K562 (cell line): Measurements from ENCODE around the gene ARL4D. TPM values are rescaled to one million over a fixed set of nuclear protein-coding genes. Genes with fewer than 3 reads are reported as not detected.

ENCODE experiments used
- ATAC-seq: fragments of 200-7000 bp; cut with Tn5 transposase; 3 replicates; pipeline ENCODE4 v1.9.1; 2020; ENCODE audit warnings: moderate library complexity
- BruUV-seq: library from RNA; stranded (reverse); fragments of 400-500 nt; replicated peaks from 2 replicates; lab custom pipeline; 2021; lab: Mats Ljungman, UMichigan
- CTCF ChIA-PET: fragments of 300-600 bp; formaldehyde crosslinking; extraction: SDS; loops from one replicate; lab custom pipeline; 2021; ENCODE audit warnings: low intra/inter-chr PET ratio; lab: Yijun Ruan, JAX
- POLR2A ChIA-PET: fragments of 300-600, 350-650 bp; sonication (Branson Sonifier 250); formaldehyde crosslinking; extraction: SDS; loops from one replicate; lab custom pipeline; 2021; ENCODE audit warnings: antibody characterized with exemption, inconsistent platforms; lab: Yijun Ruan, JAX
- DNase-seq, 4 experiments: peaks; one replicate each; pipeline versions ENCODE4 v3.0.0 to v3.0.0-alpha.2; 2011 to 2018; ENCODE audit warnings: low spot score in 3 of 4, mixed read lengths in 3 of 4; ENCODE audit errors: extremely low read depth in 1 of 4
- FAIRE-seq: peaks from 2 replicates; lab custom pipeline; 2011; peaks lifted over from hg19 to GRCh38; lab: Jason Lieb, UNC
- H2AFZ ChIP-seq: 2 replicates; pipeline ENCODE4 v1.6.0; 2011; ENCODE audit warnings: low read depth, low read length, control low read depth, inconsistent platforms
- H3K27ac ChIP-seq: fragments of 200-600 bp; 3 replicates; pipeline ENCODE4 v1.8.0; 2011; ENCODE audit warnings: low read depth, mild to moderate bottlenecking, control low read depth, inconsistent platforms, low read length, moderate library complexity, mixed read lengths; ENCODE audit errors: extremely low read depth
- H3K27me3 ChIP-seq, 2 experiments: fragments of 300-600 bp in 1 of 2; 2 replicates in 1 of 2; 3 replicates in 1 of 2; pipeline versions ENCODE4 v1.6.0 to v1.8.0; 2011; ENCODE audit warnings: inconsistent platforms in 2 of 2, low read length in 2 of 2, mild to moderate bottlenecking in 1 of 2, mixed read lengths in 1 of 2, moderate library complexity in 1 of 2; ENCODE audit not compliant: control insufficient read depth in 2 of 2, insufficient read depth in 2 of 2
- H3K36me3 ChIP-seq: fragments of 300-600 bp; 3 replicates; pipeline ENCODE4 v1.8.0; 2011; ENCODE audit warnings: mild to moderate bottlenecking, low read length, inconsistent platforms; ENCODE audit not compliant: control insufficient read depth, insufficient read depth
- H3K4me1 ChIP-seq, 2 experiments: fragments of 200-600 bp in 1 of 2; replicated peaks in 1 of 2; 2 replicates in 1 of 2; 3 replicates in 1 of 2; pipeline versions ENCODE4 v1.5.1 to v1.8.0; 2011; ENCODE audit warnings: inconsistent platforms in 2 of 2, low read length in 2 of 2, mild to moderate bottlenecking in 1 of 2, mixed read lengths in 1 of 2, moderate library complexity in 1 of 2; ENCODE audit not compliant: control insufficient read depth in 2 of 2, insufficient read depth in 2 of 2
- H3K4me2 ChIP-seq: 2 replicates; pipeline ENCODE4 v1.6.1; 2011; ENCODE audit warnings: low read length, control low read depth, inconsistent platforms, mixed read lengths; ENCODE audit not compliant: insufficient read depth
- H3K4me3 ChIP-seq: fragments of 200-600 bp; sonication (generic), shearing (Covaris generic); 2 replicates; pipeline ENCODE4 v1.5.1; 2016; ENCODE audit warnings: control low read depth, inconsistent platforms
- H3K79me2 ChIP-seq: fragments of 200-600 bp; 3 replicates; pipeline ENCODE4 v1.8.0; 2011; ENCODE audit warnings: low read length, inconsistent platforms; ENCODE audit not compliant: control insufficient read depth, insufficient read depth
- H3K9ac ChIP-seq, 2 experiments: 2 replicates each; pipeline versions ENCODE4 v1.6.0 to v1.6.1; 2011; ENCODE audit warnings: low read depth in 2 of 2, low read length in 2 of 2, control low read depth in 1 of 2, inconsistent platforms in 1 of 2, mild to moderate bottlenecking in 1 of 2, mixed read lengths in 1 of 2; ENCODE audit not compliant: insufficient read depth in 1 of 2
- H3K9me1 ChIP-seq: one replicate; pipeline ENCODE4 v1.6.0; 2011; ENCODE audit warnings: inconsistent platforms, mild to moderate bottlenecking, low read length, moderate library complexity; ENCODE audit not compliant: control insufficient read depth, insufficient read depth
- H3K9me3 ChIP-seq: replicated peaks from 2 replicates; pipeline ENCODE4 v1.5.1; 2011; ENCODE audit warnings: low read depth, low read length, inconsistent platforms; ENCODE audit not compliant: control insufficient read depth, insufficient read depth
- H4K20me1 ChIP-seq: replicated peaks from 2 replicates; pipeline ENCODE4 v1.6.1; 2011; ENCODE audit warnings: low read length, inconsistent platforms, mixed read lengths; ENCODE audit not compliant: control insufficient read depth, insufficient read depth
- CTBP1 ChIP-seq: fragments of 450-650 bp; IDR thresholded peaks from 2 replicates; pipeline ENCODE4 v1.6.1; 2016; ENCODE audit warnings: borderline replicate concordance
- FUS ChIP-seq: fragments of 200-400 bp; formaldehyde crosslinking; optimal IDR thresholded peaks from 2 replicates; pipeline ENCODE3; 2017; ENCODE audit warnings: low read depth, low read length
- HDGF ChIP-seq: fragments of 450-650 bp; IDR thresholded peaks from 2 replicates; pipeline ENCODE4 v1.6.1; 2016
- KLF10 ChIP-seq: fragments of 250-450 bp; sonication (Bioruptor Pico); IDR thresholded peaks from 2 replicates; pipeline ENCODE4 v1.6.1; 2021; ENCODE audit warnings: matching md5 sums
- MTA1 ChIP-seq: fragments of 450-650 bp; IDR thresholded peaks from 2 replicates; pipeline ENCODE4 v1.6.1; 2017; ENCODE audit warnings: borderline replicate concordance
- MTA3 ChIP-seq: fragments of 450-650 bp; formaldehyde crosslinking; IDR thresholded peaks from 2 replicates; pipeline ENCODE4 v1.6.1; 2017; ENCODE audit warnings: mild to moderate bottlenecking, borderline replicate concordance
- NEUROD1 ChIP-seq: fragments of 150-350 bp; IDR thresholded peaks from 2 replicates; pipeline ENCODE4 v1.6.1; 2014; ENCODE audit warnings: borderline replicate concordance, low read length, low read depth; ENCODE audit not compliant: partially characterized antibody
- NONO ChIP-seq, 2 experiments: fragments of 200-400 bp in 1 of 2; fragments of 450-650 bp in 1 of 2; formaldehyde crosslinking in 1 of 2; IDR thresholded peaks; 2 replicates each; pipeline ENCODE4 v1.6.1; 2017; ENCODE audit warnings: low read depth in 2 of 2, mild to moderate bottlenecking in 2 of 2, moderate library complexity in 2 of 2, low read length in 1 of 2
- PHB2 ChIP-seq: fragments of 450-650 bp; IDR thresholded peaks from 2 replicates; pipeline ENCODE4 v1.6.1; 2017; ENCODE audit warnings: low read depth
- POLR2B ChIP-seq: fragments of 450-650 bp; IDR thresholded peaks from 2 replicates; pipeline ENCODE4 v1.6.1; 2018; ENCODE audit warnings: low read depth; ENCODE audit not compliant: partially characterized antibody
- RUNX1 ChIP-seq: sonication (generic); IDR thresholded peaks from 2 replicates; pipeline ENCODE4 v1.6.1; 2016; ENCODE audit warnings: antibody characterized with exemption, low read depth
- SOX6 ChIP-seq: fragments of 450-650 bp; IDR thresholded peaks from 2 replicates; pipeline ENCODE4 v1.6.1; 2014; ENCODE audit warnings: mild to moderate bottlenecking
- TCFL5 ChIP-seq: fragments of 250-450 bp; sonication (Bioruptor Pico); conservative IDR thresholded peaks from 2 replicates; pipeline ENCODE4 v1.6.1; 2021; ENCODE audit warnings: mild to moderate bottlenecking, moderate library complexity, matching md5 sums
- THRAP3 ChIP-seq: fragments of 450-650 bp; IDR thresholded peaks from 2 replicates; pipeline ENCODE4 v1.6.1; 2016; ENCODE audit warnings: mild to moderate bottlenecking, inconsistent platforms, borderline replicate concordance
- ZNF3 ChIP-seq: fragments of 250-450 bp; sonication (Bioruptor Pico); IDR thresholded peaks from 2 replicates; pipeline ENCODE4 v1.5.0; 2021; ENCODE audit warnings: mild to moderate bottlenecking, moderate library complexity
- WGBS: fragments of 100-300 bp; shearing (Covaris generic); methylation state at CpG from one replicate; pipeline ENCODE4 v1.1.6; 2016; ENCODE audit warnings: low coverage, mixed read lengths; ENCODE audit not compliant: insufficient coverage; ENCODE audit errors: missing lambda C conversion rate; 5-methylcytosine and 5-hydroxymethylcytosine counted together
- in situ Hi-C: fragments of 300-500 bp; cut with MboI; formaldehyde crosslinking; loops from 4 replicates; pipeline ENCODE4 v1.15.0; 2018; ENCODE audit warnings: inconsistent platforms, mixed read lengths
- intact Hi-C: fragments of 100-400 bp; cut with micrococcal nuclease; formaldehyde crosslinking; loops from 2 replicates; pipeline ENCODE4 v1.14.2; 2022
- polyA plus RNA-seq, 8 experiments: library from polyadenylated mRNA; depleted of rRNA in 4 of 8; stranded (reverse) in 5 of 8; unstranded in 3 of 8; fragments of >200 nt; fragmentation: Nextera tagmentation in 2 of 8; fragmentation: Illumina TruSeq in 1 of 8; extraction: Ambion mirVana in 2 of 8; extraction: Trizol in 1 of 8; gene quantifications; 2 replicates each; pipeline versions ENCODE4 v1.2.1 to v1.2.3, GENCODE V29; 2011 to 2014; ENCODE audit warnings: inconsistent platforms in 1 of 8, missing spikeins in 1 of 8
- total RNA-seq, 7 experiments: library from RNA; depleted of rRNA in 6 of 7; stranded (reverse); fragments of >200 nt in 6 of 7; fragmentation: Illumina TruSeq in 2 of 7; extraction: Trizol in 2 of 7; gene quantifications; 2 replicates each; pipeline versions ENCODE4 v1.2.1 to v1.2.3, GENCODE V29; 2011 to 2021; ENCODE audit warnings: low replicate concordance in 1 of 7
- TF ChIP-seq, protein P1 (sequence below): fragments of 450-650 bp; IDR thresholded peaks from one replicate; pipeline ENCODE4 v1.6.1; 2018; ENCODE audit warnings: mild to moderate bottlenecking, moderate library complexity; ENCODE audit not compliant: partially characterized antibody
- TF ChIP-seq, protein P2 (sequence below): sonication (generic); IDR thresholded peaks from 2 replicates; pipeline ENCODE4 v1.6.1; 2016
- TF ChIP-seq, protein P3 (sequence below): IDR thresholded peaks from 3 replicates; pipeline ENCODE4 v1.6.1; 2011; ENCODE audit warnings: borderline replicate concordance, mild to moderate bottlenecking; ENCODE audit not compliant: insufficient read length, insufficient read depth

Gene ARL4D
- total and polyA plus RNA-seq, 9 of the 15 experiments (the other 6 are each of a cell fraction or from before 2014, with no cell fraction given), result 0.07 to 0.53 (median 0.28) TPM; not detected in 1

DNA sequence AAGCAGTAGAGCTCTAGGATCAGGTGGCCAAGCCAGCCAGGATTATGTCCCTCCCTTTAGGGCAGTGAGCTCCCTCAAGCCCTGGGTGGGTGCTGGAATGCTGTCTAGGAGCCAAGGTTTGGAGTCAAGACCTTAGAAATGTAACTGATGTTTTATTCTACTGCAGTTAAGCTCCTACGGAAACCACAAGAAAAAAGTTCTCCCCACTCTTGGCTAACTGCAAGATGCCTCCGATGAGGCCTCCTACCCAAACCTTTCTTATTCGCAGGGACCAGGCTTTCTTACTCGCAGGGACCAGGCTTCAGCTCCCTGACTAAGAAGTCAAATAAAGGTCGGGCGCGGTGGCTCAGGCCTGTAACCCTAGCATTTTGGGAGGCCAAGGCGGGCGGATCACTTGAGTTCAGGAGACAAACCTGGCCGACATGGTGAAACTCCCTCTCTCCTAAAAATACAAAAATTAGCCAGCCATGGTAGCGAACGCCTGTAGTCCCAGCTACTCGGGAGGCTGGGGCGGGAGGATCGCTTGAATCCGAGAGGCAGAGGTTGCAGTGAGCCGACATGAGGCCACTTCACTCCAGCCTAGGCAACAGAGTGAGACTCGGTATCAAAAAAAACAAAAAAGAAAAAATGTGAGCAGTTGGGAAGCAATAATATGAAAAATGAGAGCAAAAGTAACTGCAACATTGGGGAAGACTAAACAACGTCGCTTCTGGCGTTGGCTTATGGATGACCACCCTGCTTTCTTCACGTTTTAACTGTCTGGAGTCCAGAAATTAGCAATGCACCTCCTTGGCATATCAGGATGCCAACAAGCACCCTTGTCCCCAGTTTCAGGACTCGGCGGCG lies 31.7 kb upstream of the ARL4D start (continued):
- TF ChIP-seq HDGF, result no peak
- TF ChIP-seq NEUROD1, result no peak
- TF ChIP-seq, protein P1, sequence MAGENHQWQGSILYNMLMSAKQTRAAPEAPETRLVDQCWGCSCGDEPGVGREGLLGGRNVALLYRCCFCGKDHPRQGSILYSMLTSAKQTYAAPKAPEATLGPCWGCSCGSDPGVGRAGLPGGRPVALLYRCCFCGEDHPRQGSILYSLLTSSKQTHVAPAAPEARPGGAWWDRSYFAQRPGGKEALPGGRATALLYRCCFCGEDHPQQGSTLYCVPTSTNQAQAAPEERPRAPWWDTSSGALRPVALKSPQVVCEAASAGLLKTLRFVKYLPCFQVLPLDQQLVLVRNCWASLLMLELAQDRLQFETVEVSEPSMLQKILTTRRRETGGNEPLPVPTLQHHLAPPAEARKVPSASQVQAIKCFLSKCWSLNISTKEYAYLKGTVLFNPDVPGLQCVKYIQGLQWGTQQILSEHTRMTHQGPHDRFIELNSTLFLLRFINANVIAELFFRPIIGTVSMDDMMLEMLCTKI, result no peak
- TF ChIP-seq MTA1, result no peak

DNA sequence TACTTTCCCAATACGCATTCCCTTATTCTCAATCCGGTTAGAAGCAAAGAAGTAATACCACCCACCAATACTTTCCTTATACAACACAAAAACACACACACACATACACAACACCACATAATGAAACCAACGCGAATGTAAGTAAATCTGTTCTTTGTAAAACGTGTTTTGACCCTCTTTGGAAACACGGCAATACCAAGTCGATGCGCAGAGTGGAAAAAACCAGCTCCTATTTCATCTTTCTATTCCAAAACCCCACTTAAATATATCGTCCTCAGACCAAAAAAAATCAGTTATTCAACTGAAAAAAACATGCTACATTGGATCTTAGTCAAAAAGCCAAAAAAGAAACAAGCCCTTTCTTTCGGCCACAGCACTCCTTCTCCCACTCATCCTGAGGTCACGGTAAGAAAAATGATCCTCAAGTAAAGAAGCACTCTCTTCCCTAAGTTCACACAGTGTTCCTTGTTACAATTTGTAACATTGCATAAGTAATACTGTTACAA lies 31.0 kb upstream of the ARL4D start:
- no peaks in the 10 kb centered on the region; the same call in none of the 2 replicates for H3K9me3 ChIP-seq
- H3K9me1 ChIP-seq, result no peaks in the 10 kb centered on the region
- H4K20me1 ChIP-seq, result no peaks in the 10 kb centered on the region
- BruUV-seq, result TSS peak; percentile 99
- FAIRE-seq (no peak), DNase-seq (peak in 2 of 4 experiments; percentile 27 to 48), ATAC-seq (peak; percentile 85)
- H3K9ac ChIP-seq, result peak overlapping the region; percentile 49 to 63; a peak in 3 of 4 replicates
- H3K4me1 ChIP-seq, result peaks cover 11 to 20% of the 10 kb centered on the region in 2 experiments
- H3K36me3 ChIP-seq, result no peaks in the 10 kb centered on the region
- in situ Hi-C loops, result no loop called here
- H3K4me2 ChIP-seq, result peak overlapping the region; percentile 37
- intact Hi-C loops, result no loop called here
- H3K27me3 ChIP-seq, result no peaks in the 10 kb centered on the region
- WGBS, result 10% methylated on average over 11 of the region's 11 CpGs
- H3K79me2 ChIP-seq, result no peaks in the 10 kb centered on the region
- ChIA-PET POLR2A (interaction anchor here (0.5 to 3.9 kb wide), 54 partner anchors 10 to 1968 kb away, joined by 3 to 88 read pairs (median 4); partner anchors contain the start of genes ARL4D, BRCA1, DHX8 and ETV4), CTCF (no interaction called here)
- H3K4me3 ChIP-seq, result no peak overlapping the region
- peak overlapping the region; percentile 88 for H3K27ac ChIP-seq
- peak overlapping the region; percentile 81; the same call in 1 of the 2 replicates for H2AFZ ChIP-seq
- TF ChIP-seq, protein P2, sequence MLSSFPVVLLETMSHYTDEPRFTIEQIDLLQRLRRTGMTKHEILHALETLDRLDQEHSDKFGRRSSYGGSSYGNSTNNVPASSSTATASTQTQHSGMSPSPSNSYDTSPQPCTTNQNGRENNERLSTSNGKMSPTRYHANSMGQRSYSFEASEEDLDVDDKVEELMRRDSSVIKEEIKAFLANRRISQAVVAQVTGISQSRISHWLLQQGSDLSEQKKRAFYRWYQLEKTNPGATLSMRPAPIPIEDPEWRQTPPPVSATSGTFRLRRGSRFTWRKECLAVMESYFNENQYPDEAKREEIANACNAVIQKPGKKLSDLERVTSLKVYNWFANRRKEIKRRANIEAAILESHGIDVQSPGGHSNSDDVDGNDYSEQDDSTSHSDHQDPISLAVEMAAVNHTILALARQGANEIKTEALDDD, result no peak
- TF ChIP-seq THRAP3 (peak; percentile 91), RUNX1 (peak; percentile 80; the same call in 1 of the 2 replicates), KLF10 (peak; percentile 85; the same call in 1 of the 2 replicates), POLR2B (peak; percentile 99), PHB2 (0 out of 2 replicates have a peak, but pooled peaks have one; percentile 7), MTA3 (peak; percentile 97), SOX6 (peak; percentile 91), NONO (IDR thresholded peaks at IDR 0.05; ENCODE audit: low read depth in 2 of 2, low read length in 1 of 2) (peak; percentile 24 to 80; a peak in 3 of 4 replicates), TCFL5 (CRISPR knock-in tag) (no peak), FUS (peak; percentile 24), ZNF3 (peak; percentile 84), CTBP1 (0 out of 2 replicates have a peak, but pooled peaks have one; percentile 4)
- TF ChIP-seq, protein P3, sequence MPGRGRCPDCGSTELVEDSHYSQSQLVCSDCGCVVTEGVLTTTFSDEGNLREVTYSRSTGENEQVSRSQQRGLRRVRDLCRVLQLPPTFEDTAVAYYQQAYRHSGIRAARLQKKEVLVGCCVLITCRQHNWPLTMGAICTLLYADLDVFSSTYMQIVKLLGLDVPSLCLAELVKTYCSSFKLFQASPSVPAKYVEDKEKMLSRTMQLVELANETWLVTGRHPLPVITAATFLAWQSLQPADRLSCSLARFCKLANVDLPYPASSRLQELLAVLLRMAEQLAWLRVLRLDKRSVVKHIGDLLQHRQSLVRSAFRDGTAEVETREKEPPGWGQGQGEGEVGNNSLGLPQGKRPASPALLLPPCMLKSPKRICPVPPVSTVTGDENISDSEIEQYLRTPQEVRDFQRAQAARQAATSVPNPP, result no peak
